Fibroblast of skin of left quadriceps (primary cell): ENCODE data around the gene ITGA1.
"Not testable (repeated sequence)": the region's sequence is repeated elsewhere in the genome, so short reads cannot be mapped to it uniquely, and the experiment has no call there.

ENCODE experiments used
- DNase-seq, 2 experiments: peaks; one replicate each; pipeline ENCODE4 v3.0.0-alpha.2; 2013; ENCODE audit warnings: low read depth in 2 of 2

ITGA1 gene

DNA sequence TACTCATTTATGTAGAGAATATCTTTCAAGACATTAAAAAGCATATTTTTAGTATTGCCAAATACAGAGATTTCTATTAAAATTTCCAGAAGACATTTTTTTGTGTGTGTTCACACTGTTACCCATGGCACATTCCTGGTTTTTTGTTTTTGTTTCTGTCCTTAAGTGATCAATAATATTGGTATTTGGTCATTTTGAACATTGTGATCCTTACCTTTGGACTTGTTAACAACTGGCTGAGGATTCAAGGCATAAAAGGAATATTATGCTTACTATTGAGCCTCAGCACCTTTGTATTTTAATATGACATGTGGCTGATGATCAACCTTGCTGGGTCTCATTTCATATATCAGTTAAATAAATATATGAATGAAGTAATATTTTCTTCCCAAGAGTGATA is 41.9 kb downstream of the ITGA1 start:
- no peak for DNase-seq

GRCh38 chr5:52830650-52831049 is 42.9 kb downstream of the ITGA1 start:
- DNase-seq: no peak

DNA sequence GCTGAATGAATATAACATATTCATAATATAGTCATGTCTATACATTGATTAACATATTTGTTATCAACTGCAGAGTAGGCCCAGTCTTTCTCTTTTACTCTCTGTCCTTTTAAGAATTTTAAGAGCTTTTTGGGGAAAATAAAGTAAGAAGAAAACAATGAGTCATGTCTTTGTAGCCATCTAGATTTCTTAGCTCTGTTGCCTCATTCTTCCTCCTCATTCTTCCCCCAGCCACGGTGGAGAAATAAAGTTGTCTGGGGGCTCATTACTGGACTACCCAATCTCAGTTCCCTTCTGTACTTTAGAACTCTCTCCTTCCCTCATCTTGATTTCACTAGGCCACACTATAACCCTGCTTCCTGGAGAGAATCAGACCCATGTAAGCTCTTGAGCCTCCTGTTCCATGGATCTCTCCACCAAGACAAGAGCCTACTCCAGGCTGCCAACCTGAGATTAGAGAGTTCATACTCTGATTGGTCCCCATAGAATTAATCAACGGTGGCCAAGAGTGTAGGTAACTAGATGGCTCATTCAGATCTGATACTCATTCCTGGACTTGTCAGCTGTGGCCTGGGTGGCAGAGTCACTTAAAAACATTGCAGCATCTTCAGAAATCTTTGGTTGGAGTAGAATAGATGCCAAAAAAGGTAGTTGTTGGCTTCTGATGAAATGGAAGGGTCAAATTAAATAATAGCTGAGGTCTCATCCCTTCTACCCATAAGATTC is 44.2 kb downstream of the ITGA1 start:
- no peak for DNase-seq

DNA sequence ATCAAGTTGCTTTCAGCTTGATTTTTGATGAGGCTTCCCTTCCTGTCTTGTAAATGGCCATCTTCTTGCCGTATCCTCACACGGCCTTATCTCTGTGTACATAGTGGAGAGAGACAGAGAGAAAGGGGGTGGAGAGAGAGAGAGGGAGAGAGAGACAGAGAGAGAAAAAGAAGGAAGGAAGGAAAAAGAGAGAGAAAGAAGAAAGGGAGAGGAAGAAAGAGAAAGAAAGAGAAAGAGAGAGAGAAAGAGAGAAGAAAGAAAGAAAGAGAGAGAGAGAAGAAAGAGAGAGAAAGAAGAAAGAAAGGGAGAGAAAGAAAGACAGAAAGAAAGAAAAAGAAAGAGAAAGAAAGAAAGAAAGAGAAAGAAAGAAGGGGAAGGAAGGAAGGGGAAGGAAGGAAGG is 46.6 kb downstream of the ITGA1 start:
- DNase-seq: no peak

- no peak for DNase-seq
Measured at GRCh38 chr5:52837068-52837467, 49.4 kb downstream of the ITGA1 start.

- DNase-seq: no peak
Measured at GRCh38 chr5:52837591-52838001, 49.9 kb downstream of the ITGA1 start.

DNA sequence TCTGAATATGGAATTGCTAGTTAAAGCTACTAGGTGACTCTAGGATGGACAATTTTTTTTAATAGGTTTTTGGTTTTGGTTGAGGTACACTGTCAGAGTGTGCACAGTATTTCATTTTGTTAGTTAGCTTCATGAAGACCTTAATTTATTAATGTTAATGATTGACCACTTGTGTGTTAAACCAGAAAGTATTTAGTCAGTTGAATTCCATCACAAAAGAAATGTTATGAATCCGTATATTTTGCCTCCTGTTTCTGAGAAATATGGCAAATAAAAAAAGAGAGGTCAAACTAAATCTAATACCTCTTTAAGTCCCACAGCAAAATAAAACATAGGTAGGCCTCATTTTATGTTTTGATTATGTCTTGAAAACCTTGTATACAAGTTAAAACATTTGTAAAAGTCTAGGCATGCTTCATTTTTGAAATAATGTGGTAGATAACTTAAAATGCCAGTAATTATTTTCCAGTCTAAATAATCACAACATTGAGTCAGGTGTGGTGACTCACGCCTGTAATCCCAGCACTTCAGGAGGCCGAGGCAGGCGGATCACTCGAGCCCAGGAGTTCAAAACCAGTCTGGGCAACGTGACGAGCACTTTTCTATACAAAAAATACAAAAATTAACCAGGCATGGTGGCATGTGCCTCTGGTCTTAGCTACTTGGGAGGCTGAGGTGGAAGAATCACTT is 50.8 kb downstream of the ITGA1 start:
- DNase-seq: no peak

DNA sequence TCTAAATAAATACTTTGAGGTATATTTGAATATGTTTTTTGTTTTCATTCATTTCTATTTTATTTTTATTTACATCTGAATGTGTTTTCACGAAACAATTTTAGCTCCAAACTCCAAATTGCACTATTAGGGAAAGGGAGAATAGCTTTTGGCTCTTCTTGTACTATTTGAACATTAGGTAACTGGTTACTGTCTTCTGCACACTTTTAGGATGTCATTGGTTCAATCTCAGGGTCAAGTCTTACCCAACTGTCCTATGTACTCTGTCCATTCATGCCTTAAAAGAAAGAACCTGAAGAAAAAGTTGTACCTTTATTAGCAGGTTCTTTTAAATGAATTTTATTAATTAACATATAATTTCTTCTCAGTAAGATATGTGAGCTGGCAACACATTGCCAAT is 51.6 kb downstream of the ITGA1 start:
- no peak for DNase-seq

- no peak for DNase-seq
Measured at GRCh38 chr5:52840277-52841050, 52.7 kb downstream of the ITGA1 start.

DNA sequence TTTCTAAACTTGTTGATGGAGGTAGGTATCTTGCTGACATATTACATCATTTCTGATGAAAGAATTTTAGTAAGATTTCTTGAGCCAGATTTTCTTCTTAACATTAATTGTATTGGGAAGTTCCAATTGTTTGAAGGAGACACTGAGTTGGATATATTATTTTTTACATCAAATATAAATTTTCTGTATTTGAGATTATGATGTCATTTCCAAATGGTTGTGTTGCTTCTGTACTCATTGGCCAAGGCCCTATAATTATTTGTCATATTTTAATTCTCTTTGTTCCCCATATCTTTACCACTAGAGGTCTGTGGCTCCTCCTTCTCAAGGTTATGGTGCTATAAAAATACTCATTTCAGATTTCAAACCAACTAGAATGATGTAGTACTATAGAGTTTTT is 53.4 kb downstream of the ITGA1 start:
- DNase-seq: no peak

DNA sequence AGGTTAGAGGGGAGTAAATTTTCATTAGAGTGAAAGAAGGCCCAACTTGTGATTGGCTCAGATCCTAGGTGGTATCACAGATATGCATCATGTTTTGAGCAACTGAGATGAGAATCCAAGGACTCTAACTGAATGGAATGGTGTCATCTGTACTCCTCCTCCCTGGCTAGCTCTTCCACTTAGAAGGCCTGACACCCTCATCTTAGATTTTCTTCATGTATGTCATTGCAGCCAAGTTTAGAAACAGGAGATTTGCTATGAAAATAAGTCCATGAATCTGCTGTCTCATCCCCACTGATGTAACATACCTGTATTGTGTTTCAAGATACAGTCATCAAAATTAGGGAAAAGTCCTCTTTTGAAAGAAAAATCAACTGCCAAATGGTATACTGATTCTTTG is 54.4 kb downstream of the ITGA1 start:
- no peak for DNase-seq

DNA sequence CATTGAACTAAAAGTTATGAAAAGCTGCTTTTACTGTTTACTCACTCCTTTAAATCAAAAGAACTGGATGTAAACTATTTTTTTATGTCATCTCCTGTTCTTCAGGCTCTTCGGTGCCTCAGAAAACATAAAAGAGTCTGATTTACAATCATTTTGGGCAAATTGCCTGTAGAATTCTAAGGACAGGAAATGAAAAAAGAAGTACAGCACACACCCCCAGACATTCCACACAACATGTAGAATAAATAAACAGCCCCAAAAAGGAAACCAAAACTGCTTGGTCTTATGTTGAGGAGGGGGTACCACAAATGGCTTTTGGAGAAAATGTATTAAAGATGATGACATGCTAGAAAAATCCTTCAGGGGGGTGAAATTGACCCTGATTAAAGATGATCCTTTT is 57.2 kb downstream of the ITGA1 start:
- peak; percentile 51 to 54 for DNase-seq

GRCh38 chr5:52846182-52846842 is 58.6 kb downstream of the ITGA1 start:
- peak; percentile 42 to 47 for DNase-seq

- not testable (repeated sequence) for DNase-seq
Measured at GRCh38 chr5:52848688-52849087, 61.0 kb downstream of the ITGA1 start.

DNA sequence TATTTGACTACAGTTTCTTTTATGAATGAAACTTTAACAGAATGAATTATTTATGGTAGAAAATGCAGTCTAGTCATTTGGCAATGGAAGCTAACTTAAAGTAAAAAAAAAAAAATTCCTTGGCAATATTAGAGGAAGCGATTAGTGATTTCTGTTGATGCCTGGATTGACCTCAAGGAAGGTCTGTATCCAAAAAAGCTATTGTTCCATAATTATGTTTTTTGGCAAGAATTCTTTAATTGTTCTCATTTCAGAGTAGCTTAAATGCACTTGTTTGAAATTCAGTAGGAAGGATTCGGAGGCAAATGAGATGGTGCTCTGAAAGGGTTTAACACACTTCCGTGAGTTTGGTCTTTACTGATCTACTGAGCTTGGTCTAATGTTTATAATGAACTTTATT is 61.8 kb downstream of the ITGA1 start:
- DNase-seq: no peak

DNA sequence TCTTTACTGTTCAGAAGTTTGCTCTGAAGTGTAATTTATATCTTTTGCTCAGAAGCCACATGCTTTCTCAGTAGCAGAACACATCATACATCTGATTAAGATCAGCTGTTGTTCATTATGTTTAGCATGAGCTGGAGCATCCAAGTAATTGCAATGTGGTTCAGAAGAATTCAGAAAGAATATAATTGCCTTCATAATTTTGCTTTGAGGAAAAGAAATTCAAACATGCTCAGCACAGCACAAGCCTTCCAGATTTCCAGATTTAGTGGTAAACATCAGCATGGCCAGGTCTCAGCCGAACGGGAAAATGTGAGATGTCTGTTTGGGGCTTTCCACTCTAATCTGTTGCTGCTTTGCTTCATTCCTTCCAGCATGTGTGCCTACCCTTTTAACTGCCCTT is 65.9 kb downstream of the ITGA1 start:
- DNase-seq: peak; percentile 76 to 79

GRCh38 chr5:52854301-52854700 is 66.6 kb downstream of the ITGA1 start:
- no peak for DNase-seq

- no peak for DNase-seq
Measured at GRCh38 chr5:52854949-52855348, 67.2 kb downstream of the ITGA1 start.

- no peak for DNase-seq
Measured at GRCh38 chr5:52856564-52856963, 68.8 kb downstream of the ITGA1 start.

DNA sequence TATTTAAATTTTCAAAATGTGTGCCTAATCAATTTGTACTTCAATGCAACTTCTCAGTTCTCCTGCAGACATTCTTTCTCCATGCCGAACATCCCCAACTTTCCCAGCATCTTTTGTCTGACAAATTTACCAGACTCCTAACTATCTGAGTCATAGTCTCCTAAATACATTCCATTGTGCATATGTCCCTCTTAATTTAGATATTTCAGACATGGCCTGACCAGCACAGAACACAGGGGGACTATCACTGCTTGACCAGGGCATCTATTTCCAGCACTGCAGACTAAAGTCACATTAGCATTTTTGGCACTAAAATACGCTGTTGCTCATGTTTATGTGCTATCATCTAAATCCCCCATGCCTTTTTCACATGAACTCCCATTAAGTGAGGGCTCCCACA is 71.9 kb downstream of the ITGA1 start:
- peak; percentile 63 to 64 for DNase-seq

DNA sequence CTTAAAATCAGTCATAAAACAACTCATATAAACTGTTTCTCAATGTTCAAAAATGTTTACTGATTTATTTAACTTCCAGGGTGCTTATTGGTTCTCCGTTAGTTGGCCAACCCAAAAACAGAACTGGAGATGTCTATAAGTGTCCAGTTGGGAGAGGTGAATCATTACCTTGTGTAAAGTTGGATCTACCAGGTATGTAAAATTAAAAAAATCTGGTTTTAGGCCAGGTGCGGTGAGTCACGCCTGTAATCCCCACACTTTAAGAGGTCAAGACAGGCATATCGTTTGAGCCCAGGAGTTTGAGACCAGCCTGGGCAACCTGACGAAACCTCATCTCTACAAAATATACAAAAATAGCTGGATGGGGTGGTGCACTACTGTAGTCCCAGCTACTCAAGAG is 73.7 kb downstream of the ITGA1 start:
- no peak for DNase-seq

DNA sequence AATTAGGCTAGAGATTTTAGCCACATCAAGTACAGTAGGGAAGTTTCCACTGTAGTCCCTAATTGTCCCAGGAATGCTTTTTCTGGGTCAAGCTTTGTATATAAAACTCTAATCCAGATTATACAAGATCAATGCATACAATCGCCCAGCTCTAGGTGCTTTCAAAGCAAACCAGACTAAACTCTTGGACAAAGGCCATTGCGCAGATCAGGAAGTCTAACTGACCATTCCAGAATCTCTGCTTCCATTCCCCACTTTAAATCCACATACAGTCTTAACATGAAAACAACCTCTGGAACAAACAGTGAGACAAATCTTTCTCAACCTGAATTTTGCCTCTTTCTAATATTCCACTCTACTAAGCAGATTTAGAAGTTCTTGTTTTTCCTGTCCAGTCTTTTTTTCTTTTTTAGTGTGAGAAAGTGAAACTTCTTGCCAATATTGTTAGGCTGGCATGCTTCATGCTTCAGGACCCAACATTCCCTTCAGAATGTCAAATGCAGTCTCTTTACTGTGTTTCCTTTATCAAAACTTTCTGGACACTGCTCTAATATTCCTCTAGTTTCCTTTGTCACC is 76.1 kb downstream of the ITGA1 start:
- DNase-seq: no peak
